Mesodermal cell (in vitro differentiated cells): ENCODE measurements around the gene AGBL4.
"Not testable (repeated sequence)": the region's sequence is repeated elsewhere in the genome, so short reads cannot be mapped to it uniquely, and the experiment has no call there.

Source experiments
- H3K27ac ChIP-seq: 2 replicates; pipeline ENCODE4 v1.7.0; 2013; ENCODE audit warnings: mild to moderate bottlenecking, low read depth, low read length, moderate library complexity; ENCODE audit not compliant: severe bottlenecking
- H3K36me3 ChIP-seq: 2 replicates; pipeline ENCODE4 v1.7.1; 2013; ENCODE audit warnings: mild to moderate bottlenecking, low read length, moderate library complexity; ENCODE audit not compliant: control insufficient read depth, insufficient read depth
- H3K4me1 ChIP-seq: one replicate; pipeline ENCODE4 v1.7.1; 2013; ENCODE audit warnings: mild to moderate bottlenecking, low read length; ENCODE audit not compliant: insufficient read depth, control insufficient read depth, poor library complexity, severe bottlenecking
- H3K4me3 ChIP-seq: 2 replicates; pipeline ENCODE4 v1.7.0; 2013; ENCODE audit warnings: low read length, control low read depth, mild to moderate bottlenecking; ENCODE audit not compliant: insufficient read depth, poor library complexity, severe bottlenecking; ENCODE audit errors: extremely low read depth
- H3K9me3 ChIP-seq: 2 replicates; pipeline ENCODE4 v1.7.1; 2013; ENCODE audit warnings: mild to moderate bottlenecking, low read length, moderate library complexity; ENCODE audit not compliant: control insufficient read depth
- WGBS, 2 experiments: methylation state at CpG; one replicate each; pipeline ENCODE4 v1.1.5; 2013; ENCODE audit warnings: missing lambda C conversion rate in 2 of 2; ENCODE audit not compliant: insufficient coverage in 2 of 2; 5-methylcytosine and 5-hydroxymethylcytosine counted together

Gene AGBL4

DNA sequence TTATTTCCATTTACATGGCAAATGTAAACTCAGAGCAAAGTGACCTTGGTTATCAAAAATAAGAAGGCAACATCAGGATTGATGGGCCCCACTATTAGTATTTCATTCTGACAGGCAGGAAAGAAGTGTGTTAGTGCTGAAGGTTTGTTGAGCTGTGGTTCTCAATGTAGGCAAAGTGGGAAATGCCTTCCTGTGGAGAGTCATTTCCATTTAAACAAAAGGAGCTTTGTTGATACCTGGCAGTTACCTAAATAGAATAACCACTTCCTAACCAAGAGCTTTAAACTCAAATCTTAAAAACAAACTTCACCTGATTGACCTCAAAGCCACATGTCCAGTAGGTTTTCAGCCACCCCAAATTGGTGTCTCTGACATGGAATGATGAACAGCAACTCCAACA is 667.2 kb downstream of the AGBL4 start:
- H3K27ac ChIP-seq: no peak overlapping the region

DNA sequence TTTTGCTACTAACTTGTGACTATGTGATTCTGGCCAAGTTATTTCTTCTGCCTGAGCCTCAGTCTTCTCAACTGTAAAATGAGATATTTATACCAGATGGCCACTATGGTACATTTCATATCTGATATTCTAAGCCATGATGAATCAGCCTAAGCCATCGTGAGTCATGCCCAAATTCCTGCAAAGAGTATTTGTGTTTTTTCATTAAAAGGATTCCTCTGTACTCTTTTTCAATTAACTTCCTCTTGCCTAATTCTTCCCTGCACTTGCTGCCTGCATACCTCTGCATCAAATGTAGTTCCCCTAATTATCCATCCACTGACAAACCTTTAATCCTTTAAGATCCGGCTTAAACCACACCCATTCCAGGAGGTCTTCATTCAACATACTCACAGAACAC is 672.0 kb downstream of the AGBL4 start:
- Histone ChIP-seq H3K4me1 (no peaks in the 10 kb centered on the region), H3K4me3 (no peak overlapping the region), H3K9me3 (peaks cover 21% of the 10 kb centered on the region), H3K36me3 (no peaks in the 10 kb centered on the region), H3K27ac (no peak overlapping the region)
- 67 to 70% methylated on average over 1 to 2 of the region's 2 CpGs for WGBS, 2 experiments

More for the DNA sequence above, 667.2 kb downstream of the AGBL4 start:
- peaks cover 12% of the 10 kb centered on the region for H3K9me3 ChIP-seq
- no peak overlapping the region for H3K4me3 ChIP-seq
- H3K36me3 ChIP-seq: no peaks in the 10 kb centered on the region
- no peaks in the 10 kb centered on the region for H3K4me1 ChIP-seq

DNA sequence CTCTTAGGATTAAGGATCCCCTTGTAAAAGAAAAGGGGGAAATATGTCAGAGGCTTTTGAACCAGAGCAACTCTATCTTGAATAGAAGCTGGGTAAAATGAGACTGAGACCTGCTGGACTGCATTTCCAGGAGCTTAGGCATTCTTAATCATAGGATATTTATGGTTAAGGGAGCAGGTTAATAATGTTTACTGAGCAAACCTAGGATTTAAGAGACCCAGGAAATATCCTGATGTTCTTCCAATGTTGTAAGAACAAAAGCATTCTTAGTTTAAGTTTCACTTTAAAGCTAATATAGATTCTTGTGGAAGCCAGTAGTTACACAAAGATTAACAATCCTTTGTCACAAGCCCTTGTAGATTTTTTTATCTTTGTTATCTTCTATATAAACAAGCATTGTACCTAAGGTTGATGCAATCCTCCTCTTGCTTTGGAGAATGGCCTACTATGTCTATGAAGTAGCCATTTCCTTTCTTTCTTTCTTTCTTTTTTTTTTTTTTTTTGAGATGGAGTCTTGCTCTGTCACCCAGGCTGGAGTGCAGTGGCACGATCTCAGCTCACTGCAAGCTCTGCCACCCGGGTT is 676.9 kb downstream of the AGBL4 start:
- Histone ChIP-seq H3K27ac (no peak overlapping the region), H3K4me1 (no peaks in the 10 kb centered on the region), H3K36me3 (no peaks in the 10 kb centered on the region), H3K9me3 (peaks cover 35% of the 10 kb centered on the region), H3K4me3 (no peak overlapping the region)
- WGBS, 2 experiments: 73% methylated on average over 2 of the region's 2 CpGs; no CpG with 5 or more reads in 1 of the 2 experiments

DNA sequence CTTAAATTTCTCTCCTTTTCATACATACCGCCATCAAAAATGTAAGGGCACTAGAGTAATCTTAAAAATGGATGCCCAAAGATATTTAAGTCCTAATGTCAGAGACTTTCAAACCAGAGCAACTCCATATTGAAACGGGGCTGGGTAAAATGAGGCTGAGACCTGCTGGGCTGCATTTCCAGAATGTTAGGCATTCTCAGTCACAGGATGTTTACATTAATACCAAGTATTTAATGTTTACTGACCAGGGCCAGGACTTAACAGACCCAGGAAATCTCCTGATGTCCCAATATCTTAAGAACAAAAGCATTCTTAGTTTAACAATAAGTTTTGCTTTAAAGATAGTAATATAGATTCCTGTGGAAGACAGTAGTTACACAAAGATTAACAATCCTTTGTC is 683.2 kb downstream of the AGBL4 start:
- no peaks in the 10 kb centered on the region for H3K36me3 ChIP-seq
- no peak overlapping the region for H3K4me3 ChIP-seq
- 57% methylated on average over 2 of the region's 2 CpGs; no CpG with 5 or more reads in 1 of the 2 experiments for WGBS, 2 experiments
- H3K9me3 ChIP-seq: peaks cover 36% of the 10 kb centered on the region
- no peaks in the 10 kb centered on the region for H3K4me1 ChIP-seq
- no peak overlapping the region for H3K27ac ChIP-seq

DNA sequence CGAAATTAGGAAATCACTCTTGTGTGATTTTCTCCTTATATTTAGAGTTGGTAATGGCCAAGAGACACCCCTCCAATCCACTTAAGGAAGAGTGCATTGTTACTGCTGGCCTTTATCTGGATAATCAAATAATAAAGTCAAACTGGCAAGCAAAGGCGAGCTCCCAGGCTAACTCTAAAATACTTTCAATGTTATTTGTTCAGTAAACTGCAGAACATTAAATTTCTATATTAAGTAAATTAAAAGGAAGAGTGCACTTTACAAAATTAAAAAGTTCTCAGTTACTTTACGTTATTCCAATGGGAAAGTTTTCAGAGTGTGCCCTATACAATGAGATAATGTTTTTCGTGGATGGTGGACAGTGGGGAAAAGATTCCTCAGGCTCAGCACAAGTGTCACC is 684.7 kb downstream of the AGBL4 start:
- 25 to 74% methylated on average over 1 to 2 of the region's 4 CpGs for WGBS, 2 experiments
- Histone ChIP-seq H3K4me3 (no peak overlapping the region), H3K27ac (no peak overlapping the region), H3K4me1 (no peaks in the 10 kb centered on the region), H3K9me3 (peaks cover 31% of the 10 kb centered on the region), H3K36me3 (no peaks in the 10 kb centered on the region)

DNA sequence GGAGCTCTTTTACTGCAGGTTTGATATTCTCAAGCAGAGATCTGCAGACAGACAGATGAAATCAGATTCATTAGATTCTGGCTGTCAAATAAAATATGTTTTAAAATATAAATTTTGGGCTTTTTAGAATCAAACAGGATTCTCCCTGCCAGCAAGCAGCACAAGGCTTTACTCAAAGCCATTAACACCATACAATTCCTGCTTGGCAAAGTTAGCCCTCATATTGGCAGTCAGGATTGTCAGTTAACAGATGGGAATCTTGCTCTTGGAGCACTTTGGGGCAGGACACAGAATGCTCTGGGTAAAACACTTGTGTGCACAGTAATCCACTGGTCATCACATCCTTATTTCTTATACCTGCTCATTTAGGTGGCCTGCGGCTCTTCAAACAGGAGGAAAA is 686.5 kb downstream of the AGBL4 start:
- Histone ChIP-seq H3K4me1 (no peaks in the 10 kb centered on the region), H3K4me3 (no peak overlapping the region), H3K9me3 (peaks cover 20% of the 10 kb centered on the region), H3K27ac (no peak overlapping the region), H3K36me3 (no peaks in the 10 kb centered on the region)
- WGBS, 2 experiments: 100% methylated on average over 1 of the region's 1 CpG; no CpG with 5 or more reads in 1 of the 2 experiments

DNA sequence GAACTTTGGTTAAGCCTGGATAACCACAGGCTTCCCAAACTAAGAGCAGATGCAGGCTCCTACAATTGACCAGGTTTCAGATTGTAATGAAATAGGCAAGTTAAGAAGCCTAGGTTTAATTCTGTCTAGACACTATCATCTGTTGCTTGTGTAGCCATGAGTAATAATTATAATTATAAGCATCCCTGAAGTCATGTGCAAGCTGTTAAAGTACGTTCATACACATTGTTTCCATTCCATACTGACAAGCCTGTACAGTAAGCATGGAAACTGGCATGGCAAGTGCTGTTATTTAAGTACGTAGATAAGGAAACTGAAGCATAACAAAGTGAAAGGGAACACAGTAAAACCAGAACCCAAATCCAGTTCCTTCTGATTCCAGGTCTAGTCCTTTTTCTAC is 689.8 kb downstream of the AGBL4 start:
- Histone ChIP-seq H3K36me3 (no peaks in the 10 kb centered on the region), H3K27ac (no peak overlapping the region), H3K9me3 (peaks cover 16% of the 10 kb centered on the region), H3K4me3 (no peak overlapping the region), H3K4me1 (no peaks in the 10 kb centered on the region)
- 100% methylated on average over 1 of the region's 2 CpGs; no CpG with 5 or more reads in 1 of the 2 experiments for WGBS, 2 experiments

DNA sequence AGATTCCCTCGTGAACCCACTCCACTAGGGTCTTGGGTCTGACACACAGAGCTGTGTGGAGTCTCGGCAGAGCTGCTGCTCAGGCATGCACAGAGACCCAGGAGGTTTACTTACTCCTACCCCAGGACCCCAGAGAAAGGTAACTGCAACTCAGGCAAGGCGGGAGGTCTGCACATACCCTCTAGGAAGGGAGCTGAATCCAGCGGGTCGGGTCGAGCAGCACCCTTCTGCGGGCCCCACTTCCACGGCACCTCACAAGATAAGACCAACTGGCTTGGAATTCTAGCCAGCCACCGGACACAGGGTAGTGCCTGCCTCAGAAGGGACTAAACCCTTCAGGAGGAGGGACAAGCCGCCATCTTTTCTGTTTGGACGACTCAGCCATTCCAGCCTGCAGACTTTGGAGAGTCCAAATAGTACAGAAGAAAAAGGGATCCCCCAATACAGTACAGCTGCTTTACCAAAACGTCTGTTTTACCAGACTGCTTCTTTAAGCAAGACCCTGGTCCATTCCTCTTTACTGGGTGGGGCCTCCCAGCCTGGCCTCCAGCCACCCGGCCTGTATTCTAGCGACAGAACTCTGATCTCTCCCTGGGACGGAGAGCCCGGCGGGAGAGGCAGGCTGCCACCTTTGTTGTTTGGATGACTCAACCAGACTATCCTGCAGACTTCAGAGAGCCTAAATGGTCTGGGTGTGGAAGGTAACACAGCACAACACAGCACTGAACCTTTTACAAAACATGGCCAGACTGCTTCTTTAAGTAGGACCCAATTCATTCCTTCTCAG is 692.5 kb downstream of the AGBL4 start:
- Histone ChIP-seq H3K4me1 (no peaks in the 10 kb centered on the region), H3K4me3 (no peak overlapping the region), H3K36me3 (no peaks in the 10 kb centered on the region), H3K9me3 (no peaks in the 10 kb centered on the region), H3K27ac (no peak overlapping the region)
- WGBS, 2 experiments: 83 to 90% methylated on average over 14 of the region's 17 CpGs

DNA sequence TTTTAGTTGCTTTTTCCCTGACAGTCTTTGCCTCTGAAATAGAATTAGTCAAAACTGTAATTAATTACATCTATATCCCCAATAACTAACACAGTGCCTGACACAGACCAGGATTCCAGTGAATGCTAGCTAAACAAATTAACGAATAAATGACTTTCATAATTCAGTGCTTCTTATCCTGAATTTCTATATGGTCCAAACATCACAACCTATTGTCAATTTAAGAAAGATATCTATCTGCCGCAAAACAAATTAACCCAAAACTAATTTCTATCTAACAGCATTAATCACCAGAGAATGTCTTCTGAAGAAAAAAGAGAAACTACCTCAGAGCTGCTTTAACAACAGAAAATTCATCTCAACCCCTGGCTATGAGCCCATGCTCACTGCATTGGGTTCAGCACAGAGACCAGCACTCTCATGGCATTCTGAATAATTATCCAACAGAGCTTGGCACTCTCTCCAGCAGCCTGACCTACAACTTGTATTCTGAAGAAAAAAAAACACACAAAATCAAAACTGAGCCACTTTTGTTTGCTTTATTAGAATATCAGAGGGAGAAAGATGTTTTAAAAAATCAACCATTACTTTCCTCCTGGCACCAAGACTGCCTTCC is 699.7 kb downstream of the AGBL4 start:
- Histone ChIP-seq H3K9me3 (peaks cover 30% of the 10 kb centered on the region), H3K4me1 (no peaks in the 10 kb centered on the region), H3K4me3 (no peak overlapping the region), H3K36me3 (no peaks in the 10 kb centered on the region), H3K27ac (no peak overlapping the region)
- WGBS, 2 experiments: 68 to 83% methylated on average over 1 to 2 of the region's 2 CpGs

DNA sequence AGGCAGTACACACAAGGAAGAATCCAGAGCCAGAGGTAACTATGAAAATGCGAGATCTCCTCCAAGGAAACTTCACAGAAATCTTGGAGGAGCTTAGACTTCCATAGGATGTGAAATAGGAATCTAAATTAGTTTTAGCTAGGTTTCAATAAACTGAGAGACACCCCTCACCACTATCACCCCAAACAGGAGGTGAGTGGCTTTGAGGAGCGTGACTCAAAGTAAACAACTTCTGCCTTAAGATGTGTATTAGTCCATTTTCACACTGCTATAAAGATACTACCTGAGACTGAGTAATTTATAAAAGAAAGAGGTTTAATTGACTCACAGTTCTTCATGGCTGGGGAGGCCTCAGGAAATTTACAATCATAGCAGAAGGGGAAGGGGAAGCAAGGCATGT is 703.3 kb downstream of the AGBL4 start:
- H3K9me3 ChIP-seq: peaks cover 29% of the 10 kb centered on the region
- no CpG with 5 or more reads among the region's 2 CpGs for WGBS, 2 experiments
- not testable (repeated sequence) for H3K4me3 ChIP-seq

DNA sequence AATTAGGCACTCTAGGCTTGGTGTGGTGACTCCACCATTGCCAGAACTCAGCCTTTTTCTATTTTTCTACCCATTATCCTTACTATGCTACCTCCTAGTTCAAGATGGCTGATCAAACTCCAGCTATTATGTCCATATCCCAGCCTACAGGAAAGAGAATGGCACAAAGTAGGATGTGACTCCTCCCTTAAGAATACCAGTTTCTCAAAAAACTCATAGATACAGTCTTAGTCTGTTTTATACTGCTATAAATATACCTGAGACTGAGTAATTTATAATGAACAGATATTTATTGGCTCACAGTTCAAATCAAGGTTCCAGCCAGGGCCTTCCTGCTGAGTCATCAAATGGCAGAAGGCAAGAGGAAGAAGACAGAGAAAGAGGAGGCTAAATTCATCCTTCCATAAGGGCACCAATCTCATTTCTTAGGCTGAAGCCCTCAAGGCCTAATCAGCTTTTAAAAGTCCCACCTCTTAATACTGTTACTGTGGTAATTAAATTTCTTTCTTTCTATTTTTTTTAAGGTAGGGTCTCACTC is 704.3 kb downstream of the AGBL4 start:
- H3K4me3 ChIP-seq: no peak overlapping the region
- no peaks in the 10 kb centered on the region for H3K4me1 ChIP-seq
- no peaks in the 10 kb centered on the region for H3K36me3 ChIP-seq
- H3K9me3 ChIP-seq: peaks cover 26% of the 10 kb centered on the region
- no peak overlapping the region for H3K27ac ChIP-seq

More for the DNA sequence above, 703.3 kb downstream of the AGBL4 start:
- H3K36me3 ChIP-seq, H3K4me1 ChIP-seq, H3K27ac ChIP-seq: not testable (repeated sequence)
